Subcutaneous adipose tissue (tissue), 4 donors: ENCODE measurements around the gene CLEC10A. TPM values are rescaled to one million over a fixed set of nuclear protein-coding genes. Genes with fewer than 3 reads are reported as not detected.

Experiments used
- CTCF ChIP-seq: fragments of 450-650 bp; IDR thresholded peaks from one replicate; pipeline ENCODE4 v1.5.1; 2016; ENCODE audit warnings: low read depth, mild to moderate bottlenecking, control low read depth, antibody characterized with exemption, moderate library complexity
- total RNA-seq, 4 donors: library from RNA; depleted of rRNA; stranded (reverse); fragments of >200 nt; gene quantifications; one replicate each; pipeline ENCODE4 v1.1.0, GENCODE V29; 2016

Gene CLEC10A
- total RNA-seq, 4 donors from 2014 or later, result 8.1 to 20.9 (median 16.2) TPM

GRCh38 chr17:7056386-7056785 lies 23.7 kb downstream of the CLEC10A start:
- no peak for TF ChIP-seq CTCF

- no peak for TF ChIP-seq CTCF
Observed at GRCh38 chr17:7048968-7049367, 31.1 kb downstream of the CLEC10A start.

GRCh38 chr17:7047566-7047965 lies 32.5 kb downstream of the CLEC10A start:
- no peak for TF ChIP-seq CTCF

GRCh38 chr17:7046127-7046724 lies 33.8 kb downstream of the CLEC10A start:
- TF ChIP-seq CTCF, result no peak

GRCh38 chr17:7045492-7046126 lies 34.4 kb downstream of the CLEC10A start:
- TF ChIP-seq CTCF, result no peak

- TF ChIP-seq CTCF, result no peak
Observed at GRCh38 chr17:7043497-7044198, 36.4 kb downstream of the CLEC10A start, which contains the start of gene SLC16A11. TSS of gene SLC16A11 (minus strand) at chr17:7044092. CDS start at chr17:7043513, 579 bp downstream.

- TF ChIP-seq CTCF, result no peak
Observed at GRCh38 chr17:7043182-7043496, 36.9 kb downstream of the CLEC10A start.
